Posterior vena cava (tissue), 2 donors: ENCODE data around the gene XXYLT1. TPM values are rescaled to one million over a fixed set of nuclear protein-coding genes. Genes with fewer than 3 reads are reported as not detected.
A peak's percentile ranks its signal among the peaks of the same experiment; 100 is the strongest.
"Not testable (repeated sequence)": the region's sequence is repeated elsewhere in the genome, so short reads cannot be mapped to it uniquely, and the experiment has no call there.

ENCODE experiments used
- DNase-seq: peaks from one replicate; pipeline ENCODE4 v3.0.0-alpha.2; 2020; ENCODE audit warnings: low spot score
- intact Hi-C, 2 donors: fragments of 100-400 bp; cut with DNase I; formaldehyde crosslinking; loops; one replicate each; pipeline versions ENCODE4 v1.14.1 to v1.14.2; 2022 to 2023
- total RNA-seq, 2 donors: library from RNA; stranded (reverse); fragmentation: NEBNext Ultra II Directional; extraction: Animal tissue kit (Norgen Biotek cat#: 25700); gene quantifications; one replicate each; pipeline ENCODE4 v1.2.1, GENCODE V29; 2021
- donor health status: DM: yes; HTN: yes; CAD: no.
- donor health status: DM: yes; HTN: yes; CAD: no.

XXYLT1 gene
- total RNA-seq, 2 donors from 2014 or later: 11.3 to 15.7 TPM

- intact Hi-C loops: no loop called here
- DNase-seq: no peak
These were observed 157.2 kb downstream of the XXYLT1 start for GRCh38 chr3:195113536-195114425.

GRCh38 chr3:195113048-195113447 is 157.9 kb downstream of the XXYLT1 start:
- no peak for DNase-seq

GRCh38 chr3:195112361-195112791 is 158.6 kb downstream of the XXYLT1 start:
- DNase-seq: no peak
- intact Hi-C loops: no loop called here

More at GRCh38 chr3:195113048-195113447, 157.9 kb downstream of the XXYLT1 start:
- intact Hi-C loops: no loop called here

- no peak for DNase-seq
- intact Hi-C loops: no loop called here
These were observed 159.2 kb downstream of the XXYLT1 start for GRCh38 chr3:195111766-195112165.

- DNase-seq: no peak
- intact Hi-C loops: no loop called here
These were observed 159.6 kb downstream of the XXYLT1 start for GRCh38 chr3:195111319-195111705.

- peak; percentile 88 for DNase-seq
- intact Hi-C loops: no loop called here
These were observed 160.2 kb downstream of the XXYLT1 start for GRCh38 chr3:195110647-195111318.

- DNase-seq: peak; percentile 28
- intact Hi-C loops: no loop called here
These were observed 161.8 kb downstream of the XXYLT1 start for GRCh38 chr3:195109098-195109657.

GRCh38 chr3:195107593-195107992 is 163.4 kb downstream of the XXYLT1 start:
- DNase-seq: peak; percentile 75
- intact Hi-C loops: no loop called here

GRCh38 chr3:195107031-195107430 is 163.9 kb downstream of the XXYLT1 start:
- DNase-seq: peak; percentile 47
- intact Hi-C loops: not testable (repeated sequence)

- intact Hi-C loops: no loop called here
- peak; percentile 92 for DNase-seq
These were observed 164.5 kb downstream of the XXYLT1 start for GRCh38 chr3:195106418-195106906.

GRCh38 chr3:195105841-195106417 is 165.0 kb downstream of the XXYLT1 start:
- no peak for DNase-seq
- intact Hi-C loops: loop anchor here in 1 of 2 donors (2.0 kb wide), 1 partner anchor 427 kb away; no protein-coding TSS in a partner anchor

GRCh38 chr3:195105389-195105788 is 165.6 kb downstream of the XXYLT1 start:
- intact Hi-C loops: loop anchor here in 1 of 2 donors (2.0 kb wide), 1 partner anchor 427 kb away; no protein-coding TSS in a partner anchor
- DNase-seq: peak; percentile 71

- peak; percentile 43 for DNase-seq
- intact Hi-C loops: loop anchor here in 1 of 2 donors (2.0 kb wide), 1 partner anchor 426 kb away; no protein-coding TSS in a partner anchor
These were observed 166.6 kb downstream of the XXYLT1 start for GRCh38 chr3:195104340-195104739.

GRCh38 chr3:195103623-195104022 is 167.3 kb downstream of the XXYLT1 start:
- intact Hi-C loops: loop anchor here (2.0 kb wide), 2 partner anchors 421 to 425 kb away; no protein-coding TSS in a partner anchor
- DNase-seq: no peak

- intact Hi-C loops: loop anchor here in 1 of 2 donors (2.0 kb wide), 1 partner anchor 420 kb away; no protein-coding TSS in a partner anchor
- peak; percentile 49 for DNase-seq
These were observed 168.1 kb downstream of the XXYLT1 start for GRCh38 chr3:195102609-195103467.

GRCh38 chr3:195101927-195102608 is 168.9 kb downstream of the XXYLT1 start:
- intact Hi-C loops: loop anchor here in 1 of 2 donors (2.0 kb wide), 1 partner anchor 419 kb away; no protein-coding TSS in a partner anchor
- peak; percentile 26 for DNase-seq

- peak; percentile 84 for DNase-seq
- intact Hi-C loops: no loop called here
These were observed 169.9 kb downstream of the XXYLT1 start for GRCh38 chr3:195101001-195101583.
